CD4-positive, alpha-beta T cell treated with Interleukin-4 for 4 hours (primary cell): ENCODE results near the gene FBLN1.

ENCODE experiments used
- DNase-seq: peaks from one replicate; pipeline ENCODE4 v3.0.0-alpha.2; 2020

FBLN1 gene

DNA sequence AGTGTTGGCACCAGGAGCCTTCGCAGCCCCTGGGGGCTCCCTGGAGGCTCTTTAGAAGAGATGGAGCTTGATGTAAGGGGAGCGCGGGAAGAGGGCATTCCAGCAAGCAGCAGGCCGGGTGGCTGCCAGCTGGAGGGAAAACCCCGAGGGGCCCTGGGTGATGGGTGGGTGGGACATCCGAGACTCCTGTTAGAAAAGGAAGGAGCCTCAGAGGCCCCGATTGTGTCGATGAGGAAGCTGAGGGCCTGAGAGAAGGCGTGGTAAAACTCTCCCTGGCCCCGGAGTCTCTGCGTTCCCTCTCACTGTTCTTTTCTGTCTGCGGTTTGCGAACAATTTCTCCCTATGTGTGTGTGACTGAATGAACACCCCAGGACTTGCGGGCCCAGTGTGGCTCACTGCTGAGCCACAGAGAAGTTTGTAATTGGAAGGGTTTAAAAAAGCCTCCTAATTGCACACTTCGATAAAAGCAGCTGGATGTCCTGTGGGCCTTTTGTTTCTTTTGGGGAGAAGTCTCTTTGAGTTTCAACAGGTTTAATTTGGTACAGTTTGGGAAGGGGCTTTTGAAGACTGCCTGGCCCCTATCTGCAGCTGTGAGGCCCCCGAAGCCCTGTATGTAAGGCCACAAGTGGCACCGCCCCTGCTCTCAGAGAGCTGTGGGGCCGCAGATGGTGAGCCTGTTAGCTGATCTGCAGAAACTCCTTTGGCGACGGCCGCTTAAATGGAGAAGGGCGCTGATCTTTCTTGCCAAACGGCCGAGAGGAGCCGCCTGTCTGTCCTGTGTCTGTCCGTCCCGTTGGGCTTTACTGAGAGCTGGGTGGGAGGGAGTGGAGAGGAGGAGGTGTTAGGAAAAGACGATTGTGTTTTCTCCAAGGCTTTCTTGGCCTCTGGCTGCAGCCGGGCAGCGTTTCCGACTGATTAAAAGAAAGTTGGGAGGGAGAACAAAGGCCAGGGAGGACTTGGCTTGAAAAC lies 2.0 kb downstream of the FBLN1 start:
- DNase-seq: no peak

DNA sequence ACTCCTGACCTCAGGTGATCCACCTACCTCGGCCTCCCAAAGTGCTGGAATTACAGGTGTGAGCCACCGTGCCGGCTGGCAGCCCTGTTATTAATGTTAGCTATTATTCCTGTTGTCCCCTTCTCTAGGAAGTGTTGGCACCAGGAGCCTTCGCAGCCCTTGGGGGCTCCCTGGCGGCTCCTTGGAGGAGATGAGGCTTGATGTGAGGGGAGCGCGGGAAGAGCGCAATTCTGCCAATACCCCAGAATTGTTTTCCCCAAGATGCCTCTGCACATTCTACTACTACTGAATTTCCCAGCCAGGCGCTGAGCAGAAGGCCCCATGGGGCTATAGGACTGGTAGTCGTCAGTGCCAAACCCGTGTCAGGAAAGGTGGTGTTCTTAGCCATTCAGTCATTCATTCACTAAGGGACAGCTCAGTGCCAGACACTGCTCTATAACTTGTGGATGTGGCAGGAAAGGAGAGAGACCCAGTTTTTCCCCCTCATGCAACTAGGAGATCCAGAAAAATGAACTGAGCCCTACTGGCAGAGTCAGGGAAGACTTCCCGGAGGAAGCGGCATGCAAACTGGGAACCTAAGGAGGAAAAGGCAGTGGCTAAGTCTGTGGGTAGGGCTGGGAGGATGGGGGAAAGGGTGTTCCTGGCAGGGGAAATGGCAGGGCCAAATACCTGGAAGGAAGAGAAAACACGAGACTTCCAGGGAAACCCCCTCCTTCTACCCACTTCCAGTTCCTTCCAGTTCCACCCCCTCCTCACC lies 3.5 kb downstream of the FBLN1 start:
- DNase-seq: no peak

- no peak for DNase-seq
Observed at GRCh38 chr22:45506816-45507360, 4.2 kb downstream of the FBLN1 start.

DNA sequence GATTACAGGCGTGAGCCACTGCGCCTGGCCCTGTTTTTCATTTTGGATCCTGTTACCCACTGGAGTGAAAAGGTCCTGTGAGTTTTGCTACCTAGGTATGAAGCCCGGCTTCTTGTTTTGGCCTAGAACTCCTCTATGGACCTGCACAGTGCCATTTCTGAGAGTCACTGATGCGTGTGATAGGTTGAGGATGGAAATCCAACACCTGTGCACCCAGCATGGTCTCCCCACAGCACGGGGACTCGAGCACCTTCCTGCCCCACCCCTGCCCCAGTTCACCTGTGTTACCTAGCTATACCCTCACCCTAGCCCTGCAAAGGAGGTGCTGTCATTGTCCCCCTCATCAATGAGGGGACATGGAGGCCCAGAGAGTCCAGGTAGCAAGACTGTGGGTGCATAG lies 5.1 kb downstream of the FBLN1 start:
- DNase-seq: no peak

- no peak for DNase-seq
Observed at GRCh38 chr22:45508814-45509213, 6.1 kb downstream of the FBLN1 start.

DNA sequence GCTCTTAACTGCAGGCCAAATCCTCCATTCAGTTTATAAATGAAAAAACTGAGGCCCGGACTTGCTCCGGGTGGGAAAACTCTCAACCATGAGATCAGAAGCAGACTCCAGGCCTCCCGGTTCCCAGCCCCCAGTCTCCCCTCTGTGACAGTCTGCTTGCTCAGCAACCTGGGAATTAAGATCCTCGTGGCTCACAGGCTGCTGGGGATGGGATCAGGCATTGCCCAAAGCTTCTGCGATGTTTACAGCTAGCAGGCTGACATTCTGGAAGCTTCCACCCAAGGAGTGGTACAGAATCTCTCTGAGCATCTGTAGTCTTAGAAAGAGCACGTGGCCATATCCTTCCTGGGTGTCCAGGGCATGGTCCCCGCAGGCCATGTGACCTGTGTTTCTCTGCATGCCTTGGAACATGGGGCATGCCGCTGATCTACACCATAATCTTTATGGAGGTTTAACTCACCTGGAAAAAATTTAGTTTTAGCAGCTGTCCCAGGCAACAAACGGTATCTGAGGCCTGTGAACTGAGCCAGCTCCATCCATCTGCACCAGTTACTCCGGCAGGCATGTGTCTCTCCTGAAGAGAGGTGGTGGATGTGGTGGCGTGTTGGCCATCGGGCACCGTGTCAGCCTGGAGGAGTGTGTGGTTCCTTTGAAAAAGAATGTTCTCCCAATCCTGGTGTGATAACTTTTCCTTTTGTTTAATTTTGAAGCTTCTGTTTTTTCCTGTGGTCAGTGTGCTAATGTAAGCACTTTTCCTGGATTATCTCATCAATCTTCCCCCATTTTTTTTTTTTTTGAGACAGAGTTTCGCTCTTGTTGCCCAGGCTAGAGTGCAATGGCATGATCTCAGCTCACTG lies 7.9 kb downstream of the FBLN1 start:
- no peak for DNase-seq

DNA sequence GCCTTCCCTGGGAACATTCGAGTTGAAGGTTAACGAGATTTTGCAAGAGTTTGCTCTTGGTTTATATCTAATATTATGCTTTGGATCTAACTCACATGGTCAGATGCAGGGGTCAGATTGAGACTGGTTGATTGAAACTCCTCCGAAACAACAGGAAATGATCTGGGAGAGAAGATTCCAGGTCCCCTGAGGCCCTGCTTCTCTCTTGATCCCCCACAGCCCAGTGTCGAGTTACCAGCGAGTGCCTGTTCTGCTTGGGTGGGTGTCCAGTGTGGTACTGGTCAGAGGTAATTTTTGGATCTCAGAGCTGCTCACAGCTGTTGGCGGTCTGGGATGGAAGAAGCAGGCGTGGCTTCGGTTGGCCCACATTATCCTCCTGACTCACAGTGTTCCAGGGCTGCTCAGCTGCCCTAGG lies 9.2 kb downstream of the FBLN1 start:
- DNase-seq: no peak

GRCh38 chr22:45512363-45512762 lies 9.7 kb downstream of the FBLN1 start:
- no peak for DNase-seq

GRCh38 chr22:45515676-45516075 lies 13.0 kb downstream of the FBLN1 start:
- no peak for DNase-seq

- no peak for DNase-seq
Observed at GRCh38 chr22:45516163-45516562, 13.5 kb downstream of the FBLN1 start.

GRCh38 chr22:45516923-45517675 lies 14.4 kb downstream of the FBLN1 start:
- DNase-seq: no peak

DNA sequence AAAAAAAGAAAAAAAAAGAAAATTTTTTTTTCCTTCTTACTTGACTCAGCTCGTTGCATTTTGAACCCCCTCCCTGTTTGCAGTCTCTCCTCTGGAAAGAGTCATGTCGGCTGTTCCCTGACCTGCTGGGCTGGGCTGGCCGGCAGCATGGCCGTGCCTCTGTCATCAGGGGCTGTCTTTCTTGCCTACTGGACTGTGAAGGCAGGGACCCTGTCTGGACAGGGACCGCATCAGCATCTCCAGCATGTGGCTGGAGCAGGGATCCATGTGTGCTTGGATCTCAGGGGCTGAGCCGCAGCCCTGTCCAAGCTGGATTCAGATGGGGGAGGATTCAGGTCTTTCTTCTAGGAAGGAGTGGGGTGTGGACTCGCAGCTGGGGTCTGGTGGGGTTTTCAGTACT lies 15.5 kb downstream of the FBLN1 start:
- no peak for DNase-seq

DNA sequence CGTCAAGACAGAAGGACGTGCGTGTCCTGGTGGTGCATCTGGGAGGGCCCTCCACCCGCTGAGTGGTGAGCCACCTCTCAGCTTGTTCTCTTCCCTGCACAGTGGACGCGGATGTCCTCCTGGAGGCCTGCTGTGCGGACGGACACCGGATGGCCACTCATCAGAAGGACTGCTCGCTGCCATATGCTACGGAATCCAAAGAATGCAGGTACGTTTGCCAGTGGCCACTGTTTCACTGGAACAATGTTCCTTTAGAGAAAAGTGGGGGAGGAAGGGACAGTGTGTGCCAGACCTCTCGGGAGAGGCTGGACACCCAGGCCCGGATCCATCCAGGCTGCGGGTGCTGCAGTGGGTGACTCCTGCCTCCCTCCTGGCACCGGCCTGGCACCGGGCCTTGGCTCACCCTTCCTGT lies 15.9 kb downstream of the FBLN1 start:
- DNase-seq: no peak

DNA sequence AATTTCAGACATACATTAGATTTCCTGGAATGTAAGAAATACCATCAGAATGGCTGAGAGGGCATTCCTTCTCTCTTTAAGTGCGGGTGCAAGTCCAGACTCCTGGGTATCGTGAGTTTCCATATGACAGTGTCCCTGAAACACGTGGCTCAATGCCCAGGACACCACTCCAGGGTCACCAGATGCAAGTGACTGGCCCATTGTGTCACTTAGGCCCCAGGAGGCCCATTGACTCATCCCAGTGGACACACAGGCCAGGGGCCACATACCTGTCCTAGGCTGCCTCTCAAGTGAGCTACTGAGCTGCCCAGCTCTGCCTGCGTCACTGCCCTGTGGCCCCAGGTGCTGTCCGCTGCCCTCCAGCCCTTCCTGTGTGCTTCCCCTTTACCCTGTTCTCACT lies 18.5 kb downstream of the FBLN1 start:
- DNase-seq: no peak

GRCh38 chr22:45522462-45522861 lies 19.8 kb downstream of the FBLN1 start:
- DNase-seq: no peak

DNA sequence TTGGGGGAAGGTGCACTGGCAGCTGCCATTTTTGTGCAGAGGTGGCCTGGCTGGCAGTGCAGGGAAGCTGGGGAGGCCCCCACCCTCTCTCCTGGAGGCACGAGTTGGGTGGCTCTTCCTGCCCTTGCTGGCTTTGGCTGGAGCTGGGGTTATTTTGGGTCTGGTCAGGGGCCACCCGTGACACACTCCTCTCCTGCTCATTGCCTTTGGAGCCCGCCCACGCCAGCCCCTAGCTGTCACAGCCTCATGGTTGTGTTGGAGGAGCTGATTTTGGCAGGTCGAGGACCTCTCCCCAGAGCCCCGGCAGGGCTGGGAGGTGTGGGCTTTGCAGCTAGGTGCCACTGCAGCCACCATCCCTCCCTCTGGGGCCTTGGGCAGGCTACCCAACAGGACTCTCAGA lies 21.5 kb downstream of the FBLN1 start:
- DNase-seq: no peak

GRCh38 chr22:45524966-45525365 lies 22.3 kb downstream of the FBLN1 start:
- no peak for DNase-seq

DNA sequence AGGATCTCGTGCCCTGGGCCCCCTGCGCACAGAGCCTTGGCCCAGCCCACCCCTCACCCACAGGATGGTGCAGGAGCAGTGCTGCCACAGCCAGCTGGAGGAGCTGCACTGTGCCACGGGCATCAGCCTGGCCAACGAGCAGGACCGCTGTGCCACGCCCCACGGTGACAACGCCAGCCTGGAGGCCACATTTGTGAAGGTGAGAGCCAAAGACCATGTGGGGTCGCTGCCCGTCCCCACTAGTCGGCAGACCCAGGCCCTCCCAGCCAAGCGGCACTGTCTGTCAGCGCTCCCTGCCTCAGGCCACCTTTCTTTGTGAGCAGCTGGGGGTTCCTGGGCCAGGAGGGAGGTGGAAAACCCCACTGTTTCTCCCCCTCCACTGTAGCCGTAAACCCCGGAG lies 22.8 kb downstream of the FBLN1 start:
- DNase-seq: no peak

DNA sequence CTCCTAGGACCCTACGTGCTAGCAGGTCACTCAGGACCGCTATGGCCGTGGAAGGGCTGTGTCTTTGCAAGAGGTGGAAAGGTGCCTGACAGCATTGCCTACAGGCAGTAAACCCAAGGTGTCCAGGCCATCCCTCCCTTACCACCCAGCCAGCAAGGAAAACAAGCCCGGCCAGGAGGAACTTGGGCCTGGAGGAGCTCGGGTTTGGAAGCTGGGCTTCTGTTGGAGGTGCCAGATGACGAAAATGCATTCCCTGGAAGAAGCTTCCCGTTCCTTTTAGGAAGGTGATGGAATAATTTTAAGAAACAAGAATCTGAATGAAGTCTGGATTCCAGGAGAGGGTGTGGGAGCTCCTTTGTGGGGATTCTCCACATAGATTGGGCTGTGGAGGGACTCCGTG lies 23.6 kb downstream of the FBLN1 start:
- no peak for DNase-seq

- no peak for DNase-seq
Observed at GRCh38 chr22:45526768-45527360, 24.2 kb downstream of the FBLN1 start.

DNA sequence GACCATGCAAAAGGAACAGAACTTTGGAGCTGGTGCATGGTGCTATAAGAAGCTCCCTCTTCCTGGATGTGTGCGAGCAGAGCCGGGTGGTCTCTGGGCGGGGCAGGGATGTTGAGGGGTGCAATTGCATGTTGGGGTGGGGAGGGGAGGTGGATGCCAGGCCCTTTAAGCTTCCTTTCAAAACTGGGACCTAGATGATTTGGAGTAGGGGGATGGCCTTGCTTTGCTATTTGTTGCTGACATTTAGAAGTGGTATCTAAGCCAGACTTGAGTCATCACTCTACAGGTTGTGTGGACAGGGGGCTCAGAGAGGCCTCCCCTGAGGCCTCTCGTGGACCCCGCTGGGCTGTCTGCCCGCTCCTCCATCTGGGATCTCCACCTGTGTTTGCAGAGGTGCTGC lies 24.8 kb downstream of the FBLN1 start:
- DNase-seq: no peak

GRCh38 chr22:45528046-45528445 lies 25.4 kb downstream of the FBLN1 start:
- DNase-seq: no peak
